Stimulated activated naive CD8-positive, alpha-beta T cell treated with anti-CD3 and anti-CD28 coated beads, Interleukin-15, Interleukin-2, amounts not matched to agents 100 ng/mL and 50 ng/mL, for 24 hours (primary cell): Measurements from ENCODE around the gene SCN1A.

Source experiments
- H3K27ac Mint-ChIP-seq: one replicate; pipeline ENCODE4 v1.8.0; 2021; ENCODE audit warnings: mild to moderate bottlenecking, mixed read lengths
- H3K27me3 Mint-ChIP-seq: one replicate; pipeline ENCODE4 v1.8.0; 2021; ENCODE audit warnings: mixed read lengths
- H3K36me3 Mint-ChIP-seq: one replicate; pipeline ENCODE4 v1.8.0; 2021; ENCODE audit warnings: low read depth, mixed read lengths
- H3K4me1 Mint-ChIP-seq: one replicate; pipeline ENCODE4 v1.8.0; 2021; ENCODE audit warnings: low read depth, mixed read lengths
- H3K4me3 Mint-ChIP-seq: one replicate; pipeline ENCODE4 v1.8.0; 2021; ENCODE audit warnings: mild to moderate bottlenecking, mixed read lengths
- H3K9me3 Mint-ChIP-seq: one replicate; pipeline ENCODE4 v1.8.0; 2021; ENCODE audit warnings: mixed read lengths

Gene SCN1A

GRCh38 chr2:165953655-165954606, 173.9 kb downstream of the SCN1A start, which contains the start of gene TTC21B:
TTC21B (minus strand) TSS chr2:165953776; CDS start chr2:165953705, 71 bp downstream.
- H3K27me3 Mint-ChIP-seq = no peaks in the 10 kb centered on the region
- peaks cover 17% of the 10 kb centered on the region for H3K4me1 Mint-ChIP-seq
- no peaks in the 10 kb centered on the region for H3K9me3 Mint-ChIP-seq
- no peak within 1 kb of the TSS for H3K27ac Mint-ChIP-seq
- H3K36me3 Mint-ChIP-seq = peaks cover 7% of the 10 kb centered on the region
- H3K4me3 Mint-ChIP-seq = peak within 1 kb of the TSS; percentile 38

GRCh38 chr2:165953306-165953654, 174.5 kb downstream of the SCN1A start:
- Mint-ChIP-seq H3K36me3 (peaks cover 12% of the 10 kb centered on the region), H3K27ac (no peak overlapping the region), H3K9me3 (no peaks in the 10 kb centered on the region), H3K4me1 (peaks cover 17% of the 10 kb centered on the region), H3K4me3 (no peak overlapping the region), H3K27me3 (no peaks in the 10 kb centered on the region)

GRCh38 chr2:165952741-165953211, 175.0 kb downstream of the SCN1A start:
- Mint-ChIP-seq H3K27ac (no peak overlapping the region), H3K4me1 (peaks cover 17% of the 10 kb centered on the region)

GRCh38 chr2:165952085-165952484, 175.7 kb downstream of the SCN1A start:
- H3K36me3 Mint-ChIP-seq = peaks cover 22% of the 10 kb centered on the region
- no peak overlapping the region for H3K4me3 Mint-ChIP-seq
- H3K27me3 Mint-ChIP-seq = no peaks in the 10 kb centered on the region
- peaks cover 17% of the 10 kb centered on the region for H3K4me1 Mint-ChIP-seq
- H3K27ac Mint-ChIP-seq = no peak overlapping the region
- no peaks in the 10 kb centered on the region for H3K9me3 Mint-ChIP-seq

More at GRCh38 chr2:165952741-165953211, 175.0 kb downstream of the SCN1A start:
- H3K36me3 Mint-ChIP-seq = peaks cover 16% of the 10 kb centered on the region
- no peaks in the 10 kb centered on the region for H3K27me3 Mint-ChIP-seq
- H3K9me3 Mint-ChIP-seq = no peaks in the 10 kb centered on the region
- no peak overlapping the region for H3K4me3 Mint-ChIP-seq

GRCh38 chr2:165950438-165950837, 177.4 kb downstream of the SCN1A start:
- Mint-ChIP-seq H3K9me3 (no peaks in the 10 kb centered on the region), H3K36me3 (peaks cover 22% of the 10 kb centered on the region), H3K27ac (no peak overlapping the region), H3K27me3 (no peaks in the 10 kb centered on the region), H3K4me1 (peaks cover 15% of the 10 kb centered on the region), H3K4me3 (no peak overlapping the region)

GRCh38 chr2:165941827-165942226, 186.0 kb downstream of the SCN1A start:
- no peaks in the 10 kb centered on the region for H3K9me3 Mint-ChIP-seq
- H3K27me3 Mint-ChIP-seq = no peaks in the 10 kb centered on the region
- no peaks in the 10 kb centered on the region for H3K4me1 Mint-ChIP-seq
- peaks cover 61% of the 10 kb centered on the region for H3K36me3 Mint-ChIP-seq
- H3K27ac Mint-ChIP-seq = no peak overlapping the region
- no peak overlapping the region for H3K4me3 Mint-ChIP-seq

- H3K36me3 Mint-ChIP-seq = peaks cover 69% of the 10 kb centered on the region
- no peak overlapping the region for H3K27ac Mint-ChIP-seq
- no peaks in the 10 kb centered on the region for H3K27me3 Mint-ChIP-seq
- H3K9me3 Mint-ChIP-seq = no peaks in the 10 kb centered on the region
- H3K4me1 Mint-ChIP-seq = no peaks in the 10 kb centered on the region
- no peak overlapping the region for H3K4me3 Mint-ChIP-seq
Measured at GRCh38 chr2:165938237-165938636, 189.6 kb downstream of the SCN1A start.
